Measurements from ENCODE around the gene RET.

DNA sequence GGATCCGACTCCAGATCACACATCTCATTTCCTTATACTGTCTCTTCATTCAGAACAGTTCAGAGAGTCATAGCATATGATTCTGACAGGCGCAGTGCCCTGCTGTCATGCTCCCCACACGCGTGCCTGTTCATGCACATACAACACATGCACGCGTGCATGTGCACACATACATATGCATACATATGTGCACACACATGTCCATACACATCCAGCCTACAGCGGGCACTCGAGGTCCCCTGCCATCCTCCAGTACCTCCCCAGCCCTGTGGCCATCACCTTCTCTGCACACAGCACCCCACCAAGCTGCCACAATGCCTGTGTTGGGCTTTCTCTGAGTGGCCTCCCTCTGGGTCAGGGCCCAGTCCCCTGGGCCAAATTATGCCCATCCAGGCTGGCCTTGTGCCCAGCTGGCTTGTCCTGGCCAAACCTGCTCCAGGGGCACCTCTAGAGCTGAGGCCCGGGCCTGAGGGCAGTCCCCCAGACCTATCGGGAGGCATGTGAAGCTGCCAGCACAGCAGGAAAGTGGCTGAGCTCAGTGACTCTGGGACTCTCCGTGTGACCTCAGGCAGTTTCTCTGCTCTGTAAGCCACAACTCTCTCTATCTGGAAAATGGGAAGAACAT is 49.4 kb upstream of the RET start:
- TF ChIP-seq POLR2AphosphoS5 (IDR thresholded peaks at IDR 0.05; ENCODE audit: borderline replicate concordance, low read depth, low read length): no peak
- no peak for TF ChIP-seq EZH2 (IDR thresholded peaks at IDR 0.05)
